HUES6 (cell line): ENCODE results near the gene SLC36A3.
"Not testable (repeated sequence)": the region's sequence is repeated elsewhere in the genome, so short reads cannot be mapped to it uniquely, and the experiment has no call there.

Experiments
- H3K27ac ChIP-seq: 2 replicates; pipeline ENCODE4 v1.7.0; 2013; ENCODE audit warnings: low read depth, mild to moderate bottlenecking, low read length, inconsistent platforms
- H3K27me3 ChIP-seq: 2 replicates; pipeline ENCODE4 v1.6.1; 2013; ENCODE audit warnings: low read length; ENCODE audit not compliant: control insufficient read depth, insufficient read depth
- H3K36me3 ChIP-seq: 2 replicates; pipeline ENCODE4 v1.6.1; 2013; ENCODE audit warnings: low read length; ENCODE audit not compliant: control insufficient read depth, insufficient read depth
- H3K4me1 ChIP-seq: 2 replicates; pipeline ENCODE4 v1.6.1; 2013; ENCODE audit warnings: low read length; ENCODE audit not compliant: control insufficient read depth, insufficient read depth
- H3K4me3 ChIP-seq: 2 replicates; pipeline ENCODE4 v1.5.1; 2013; ENCODE audit warnings: low read depth, low read length
- H3K9ac ChIP-seq: one replicate; pipeline ENCODE4 v1.6.1; 2013; ENCODE audit warnings: mild to moderate bottlenecking, low read length
- H3K9me3 ChIP-seq: 2 replicates; pipeline ENCODE4 v1.6.1; 2013; ENCODE audit warnings: low read depth, low read length; ENCODE audit not compliant: control insufficient read depth, insufficient read depth

Gene SLC36A3

GRCh38 chr5:151237685-151238084, 65.9 kb downstream of the SLC36A3 start:
- no peak overlapping the region for H3K27ac ChIP-seq
- H3K9me3 ChIP-seq = no peaks in the 10 kb centered on the region
- no peak overlapping the region for H3K4me3 ChIP-seq
- peaks cover 19% of the 10 kb centered on the region for H3K4me1 ChIP-seq
- H3K9ac ChIP-seq = no peak overlapping the region
- H3K27me3 ChIP-seq = no peaks in the 10 kb centered on the region
- H3K36me3 ChIP-seq = no peaks in the 10 kb centered on the region

GRCh38 chr5:151236888-151237287, 66.7 kb downstream of the SLC36A3 start:
- H3K4me1 ChIP-seq = peaks cover 19% of the 10 kb centered on the region
- H3K27ac ChIP-seq = no peak overlapping the region
- H3K27me3 ChIP-seq = no peaks in the 10 kb centered on the region
- H3K9me3 ChIP-seq = no peaks in the 10 kb centered on the region
- H3K4me3 ChIP-seq = no peak overlapping the region
- H3K9ac ChIP-seq = no peak overlapping the region
- H3K36me3 ChIP-seq = no peaks in the 10 kb centered on the region

GRCh38 chr5:151235239-151235571, 68.4 kb downstream of the SLC36A3 start:
- H3K9me3 ChIP-seq, H3K9ac ChIP-seq, H3K27ac ChIP-seq, H3K27me3 ChIP-seq, H3K4me3 ChIP-seq, H3K36me3 ChIP-seq: not testable (repeated sequence)
- peaks cover 11% of the 10 kb centered on the region for H3K4me1 ChIP-seq

GRCh38 chr5:151234476-151235238, 68.9 kb downstream of the SLC36A3 start:
- no peaks in the 10 kb centered on the region for H3K27me3 ChIP-seq

GRCh38 chr5:151233616-151234085, 69.9 kb downstream of the SLC36A3 start:
- Histone ChIP-seq H3K9me3 (no peaks in the 10 kb centered on the region), H3K27me3 (no peaks in the 10 kb centered on the region), H3K4me3 (no peak overlapping the region), H3K4me1 (peaks cover 8% of the 10 kb centered on the region), H3K9ac (no peak overlapping the region), H3K27ac (no peak overlapping the region), H3K36me3 (no peaks in the 10 kb centered on the region)

More at GRCh38 chr5:151234476-151235238, 68.9 kb downstream of the SLC36A3 start:
- H3K9me3 ChIP-seq = no peaks in the 10 kb centered on the region
- H3K9ac ChIP-seq = no peak overlapping the region
- no peak overlapping the region for H3K4me3 ChIP-seq
- peaks cover 11% of the 10 kb centered on the region for H3K4me1 ChIP-seq
- no peak overlapping the region for H3K27ac ChIP-seq
- H3K36me3 ChIP-seq = no peaks in the 10 kb centered on the region

GRCh38 chr5:151231359-151231758, 72.2 kb downstream of the SLC36A3 start:
- no peaks in the 10 kb centered on the region for H3K36me3 ChIP-seq
- no peak overlapping the region for H3K4me3 ChIP-seq
- H3K27me3 ChIP-seq = no peaks in the 10 kb centered on the region
- H3K9me3 ChIP-seq = no peaks in the 10 kb centered on the region
- H3K9ac ChIP-seq = no peak overlapping the region
- H3K27ac ChIP-seq = no peak overlapping the region
- no peaks in the 10 kb centered on the region for H3K4me1 ChIP-seq

GRCh38 chr5:151230048-151230680, 73.4 kb downstream of the SLC36A3 start:
- no peak overlapping the region for H3K4me3 ChIP-seq
- H3K9ac ChIP-seq = no peak overlapping the region
- H3K27me3 ChIP-seq = no peaks in the 10 kb centered on the region
- H3K27ac ChIP-seq = no peak overlapping the region
- H3K9me3 ChIP-seq = no peaks in the 10 kb centered on the region
- peaks cover 3% of the 10 kb centered on the region for H3K4me1 ChIP-seq
- H3K36me3 ChIP-seq = no peaks in the 10 kb centered on the region

- H3K27ac ChIP-seq = no peak overlapping the region
- H3K9ac ChIP-seq = no peak overlapping the region
- H3K9me3 ChIP-seq = no peaks in the 10 kb centered on the region
- H3K27me3 ChIP-seq = no peaks in the 10 kb centered on the region
- no peak overlapping the region for H3K4me3 ChIP-seq
- peaks cover 7% of the 10 kb centered on the region for H3K4me1 ChIP-seq
- no peaks in the 10 kb centered on the region for H3K36me3 ChIP-seq
Observed at GRCh38 chr5:151228986-151229385, 74.6 kb downstream of the SLC36A3 start.

- Histone ChIP-seq H3K9ac (no peak overlapping the region), H3K27me3 (peaks cover 6% of the 10 kb centered on the region), H3K9me3 (no peaks in the 10 kb centered on the region), H3K4me1 (peaks cover 12% of the 10 kb centered on the region), H3K4me3 (no peak overlapping the region), H3K36me3 (no peaks in the 10 kb centered on the region), H3K27ac (no peak overlapping the region)
Observed at GRCh38 chr5:151227918-151228447, 75.6 kb downstream of the SLC36A3 start.
